IMR-90 (cell line): Measurements from ENCODE around the gene AGAP1. TPM values are rescaled to one million over a fixed set of nuclear protein-coding genes. Genes with fewer than 3 reads are reported as not detected.

Source experiments
- ATAC-seq: fragments of 200-7000 bp; cut with Tn5 transposase; 2 replicates; pipeline ENCODE4 v1.9.1; 2020; ENCODE audit warnings: low read depth, mild to moderate bottlenecking, moderate library complexity
- BruUV-seq: library from RNA; stranded (reverse); fragments of 400-500 nt; replicated peaks from 2 replicates; lab custom pipeline; 2021; lab: Mats Ljungman, UMichigan
- CTCF ChIA-PET: fragments of 300-600 bp; formaldehyde crosslinking; extraction: SDS; loops from one replicate; lab custom pipeline; 2021; ENCODE audit warnings: antibody characterized with exemption; lab: Yijun Ruan, JAX
- POLR2A ChIA-PET: fragments of 300-600 bp; sonication (Branson Sonifier 250); formaldehyde crosslinking; loops from one replicate; lab custom pipeline; 2022; ENCODE audit warnings: antibody characterized with exemption; ENCODE audit not compliant: unreplicated experiment; lab: Charles Lee
- DNase-seq: peaks from one replicate; pipeline ENCODE4 v3.0.0; 2013
- H2AFZ ChIP-seq: replicated peaks from 2 replicates; pipeline ENCODE3; 2013; ENCODE audit warnings: low read length, mild to moderate bottlenecking; ENCODE audit not compliant: poor library complexity
- H2AK5ac ChIP-seq: 2 replicates; pipeline ENCODE4 v1.6.1; 2013; ENCODE audit warnings: low read depth, low read length, inconsistent platforms
- H2AK9ac ChIP-seq: replicated peaks from 2 replicates; pipeline ENCODE3; 2013; ENCODE audit warnings: mild to moderate bottlenecking, low read depth, low read length, moderate library complexity; ENCODE audit not compliant: poor library complexity
- H2BK120ac ChIP-seq: 2 replicates; pipeline ENCODE4 v1.6.1; 2013; ENCODE audit warnings: low read depth, low read length, inconsistent platforms
- H2BK15ac ChIP-seq: 3 replicates; pipeline ENCODE4 v1.6.1; 2013; ENCODE audit warnings: low read depth, low read length, inconsistent platforms
- H2BK20ac ChIP-seq: 2 replicates; pipeline ENCODE4 v1.6.1; 2013; ENCODE audit warnings: low read depth, mild to moderate bottlenecking, inconsistent platforms, low read length, moderate library complexity
- H2BK5ac ChIP-seq: 2 replicates; pipeline ENCODE4 v1.6.1; 2013; ENCODE audit warnings: mild to moderate bottlenecking, low read depth, low read length, inconsistent platforms; ENCODE audit not compliant: poor library complexity, severe bottlenecking
- H3K14ac ChIP-seq: replicated peaks from 2 replicates; pipeline ENCODE4 v1.6.1; 2013; ENCODE audit warnings: low read depth, low read length, inconsistent platforms
- H3K18ac ChIP-seq: 2 replicates; pipeline ENCODE4 v1.6.1; 2013; ENCODE audit warnings: low read depth, low read length, control low read depth
- H3K23ac ChIP-seq: 2 replicates; pipeline ENCODE4 v1.6.1; 2013; ENCODE audit warnings: low read depth, low read length, inconsistent platforms
- H3K27ac ChIP-seq: 2 replicates; pipeline ENCODE4 v1.5.1; 2013; ENCODE audit warnings: mild to moderate bottlenecking, control low read depth, low read length; ENCODE audit not compliant: insufficient read depth
- H3K27me3 ChIP-seq: 2 replicates; pipeline ENCODE4 v1.6.1; 2013; ENCODE audit warnings: low read length; ENCODE audit not compliant: control insufficient read depth, insufficient read depth
- H3K36me3 ChIP-seq: 2 replicates; pipeline ENCODE4 v1.6.1; 2013; ENCODE audit warnings: low read length, mixed read lengths; ENCODE audit not compliant: control insufficient read depth, insufficient read depth
- H3K4ac ChIP-seq: 2 replicates; pipeline ENCODE4 v1.6.1; 2013; ENCODE audit warnings: low read depth, low read length, inconsistent platforms
- H3K4me1 ChIP-seq: 2 replicates; pipeline ENCODE4 v1.6.1; 2013; ENCODE audit warnings: low read length, mixed read lengths; ENCODE audit not compliant: control insufficient read depth, insufficient read depth
- H3K4me2 ChIP-seq: 2 replicates; pipeline ENCODE4 v1.6.1; 2013; ENCODE audit warnings: low read depth, mild to moderate bottlenecking, control low read depth, low read length, moderate library complexity
- H3K4me3 ChIP-seq: 2 replicates; pipeline ENCODE4 v1.5.1; 2013; ENCODE audit warnings: low read depth, mild to moderate bottlenecking, control low read depth, low read length, moderate library complexity; ENCODE audit not compliant: insufficient read depth
- H3K56ac ChIP-seq: 2 replicates; pipeline ENCODE4 v1.6.1; 2013; ENCODE audit warnings: low read length, inconsistent platforms; ENCODE audit not compliant: insufficient read depth; ENCODE audit errors: extremely low read depth
- H3K79me1 ChIP-seq, 2 experiments: 2 replicates each; pipeline ENCODE4 v1.6.1; 2013; ENCODE audit warnings: low read length in 2 of 2, inconsistent platforms in 1 of 2, low read depth in 1 of 2
- H3K9ac ChIP-seq: 2 replicates; pipeline ENCODE4 v1.6.1; 2013; ENCODE audit warnings: low read depth, low read length, control low read depth
- H3K9me1 ChIP-seq: 2 replicates; pipeline ENCODE4 v1.6.1; 2013; ENCODE audit warnings: low read length, inconsistent platforms; ENCODE audit not compliant: insufficient read depth
- H3K9me3 ChIP-seq: 2 replicates; pipeline ENCODE4 v1.6.1; 2013; ENCODE audit warnings: low read length; ENCODE audit not compliant: control insufficient read depth, insufficient read depth
- H4K20me1 ChIP-seq: 2 replicates; pipeline ENCODE4 v1.6.1; 2013; ENCODE audit warnings: low read length, inconsistent platforms; ENCODE audit not compliant: insufficient read depth
- H4K5ac ChIP-seq: 2 replicates; pipeline ENCODE4 v1.6.1; 2013; ENCODE audit warnings: mild to moderate bottlenecking, low read depth, low read length, control low read depth
- H4K8ac ChIP-seq, 2 experiments: 2 replicates each; pipeline ENCODE4 v1.6.1; 2013; ENCODE audit warnings: low read depth in 2 of 2, low read length in 2 of 2, control low read depth in 1 of 2, inconsistent platforms in 1 of 2
- H4K91ac ChIP-seq: 2 replicates; pipeline ENCODE4 v1.6.1; 2013; ENCODE audit warnings: low read depth, low read length, inconsistent platforms; ENCODE audit not compliant: insufficient read depth
- BHLHE40 ChIP-seq: fragments of 150-350 bp; IDR thresholded peaks from 2 replicates; pipeline ENCODE4 v1.6.1; 2016; ENCODE audit warnings: mild to moderate bottlenecking, low read depth, low read length
- CHD1 ChIP-seq: IDR thresholded peaks from 2 replicates; pipeline ENCODE4 v1.6.1; 2012; ENCODE audit warnings: low read depth, low read length, improper control_type of control experiment
- CTCF ChIP-seq: conservative IDR thresholded peaks from 2 replicates; pipeline ENCODE4 v1.5.1; 2012; ENCODE audit warnings: mild to moderate bottlenecking, low read depth, low read length, improper control_type of control experiment
- WGBS, 2 experiments: methylation state at CpG; one replicate each; pipeline versions ENCODE4 v1.1.5 to v1.1.7; 2013; ENCODE audit warnings: missing lambda C conversion rate in 2 of 2; ENCODE audit not compliant: insufficient read length in 1 of 2; ENCODE audit errors: extremely low coverage in 2 of 2; 5-methylcytosine and 5-hydroxymethylcytosine counted together
- dilution Hi-C: fragments of 300-500 bp; cut with HindIII; formaldehyde crosslinking; loops from one replicate; pipeline ENCODE4 v1.14.3; 2018; ENCODE audit warnings: low sequenced_read_pairs; ENCODE audit not compliant: unreplicated experiment
- in situ Hi-C: fragments of 300-500 bp; cut with MboI; formaldehyde crosslinking; loops from 3 replicates; pipeline ENCODE4 v1.14.3; 2019; ENCODE audit warnings: low sequenced_read_pairs, inconsistent platforms, mixed read lengths
- intact Hi-C: fragments of 100-400 bp; cut with micrococcal nuclease; formaldehyde crosslinking; loops from 2 replicates; pipeline ENCODE4 v1.10.0; 2022
- polyA plus RNA-seq, 3 experiments: library from polyadenylated mRNA; depleted of rRNA; stranded (reverse); fragments of >200 nt; gene quantifications; 2 replicates each; pipeline ENCODE4 v1.2.3, GENCODE V29; 2012; ENCODE audit warnings: low replicate concordance in 1 of 3
- total RNA-seq: library from RNA; depleted of rRNA; stranded (reverse); fragments of >200 nt; gene quantifications from 2 replicates; pipeline ENCODE4 v1.2.3, GENCODE V29; 2012

The AGAP1 gene
- total and polyA plus RNA-seq, 2 of the 4 experiments (the other 2 are of a cell fraction) = 15.1 to 16.4 TPM

DNA sequence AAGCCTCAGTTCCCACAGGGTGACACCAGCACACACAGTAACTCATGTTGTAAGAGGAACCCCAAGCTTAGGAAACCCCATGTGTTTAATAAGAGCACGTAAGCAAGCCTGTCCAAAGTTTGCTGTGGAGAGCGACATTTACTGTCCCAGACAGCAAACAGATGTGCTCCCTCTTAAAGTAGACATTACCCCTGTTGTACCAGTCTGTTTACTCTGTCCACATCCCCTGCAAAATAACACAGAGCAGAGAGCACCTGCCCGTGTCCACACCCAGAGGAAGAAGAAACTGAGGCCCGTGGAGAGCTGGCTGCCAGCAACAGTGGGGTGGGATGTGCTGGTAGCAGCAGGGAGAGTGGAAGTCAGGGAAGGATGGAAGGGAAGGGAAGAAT lies 430.8 kb downstream of the AGAP1 start:
- POLR2A ChIA-PET = no interaction called here
- no peak overlapping the region for H3K14ac ChIP-seq
- H2AFZ ChIP-seq = no peak overlapping the region
- no peak overlapping the region for H3K27ac ChIP-seq
- H2BK20ac ChIP-seq = no peak overlapping the region
- no peak for TF ChIP-seq CHD1
- TF ChIP-seq CTCF = no peak
- TF ChIP-seq BHLHE40 = no peak
- H3K4ac ChIP-seq = no peak overlapping the region
- no peak overlapping the region for H3K4me2 ChIP-seq
- H3K4me3 ChIP-seq = no peak overlapping the region
- CTCF ChIA-PET = no interaction called here
- H3K56ac ChIP-seq = no peak overlapping the region
- no peak overlapping the region for H2BK120ac ChIP-seq
- no peaks in the 10 kb centered on the region for H3K27me3 ChIP-seq
- WGBS, 2 experiments = 93% methylated on average over 2 of the region's 4 CpGs; no CpG with 5 or more reads in 1 of the 2 experiments
- H3K9ac ChIP-seq = no peak overlapping the region
- no peak overlapping the region for H2BK5ac ChIP-seq
- dilution Hi-C loops (no loop called here), in situ Hi-C loops (no loop called here), intact Hi-C loops (no loop called here)
- H4K91ac ChIP-seq = no peak overlapping the region
- no peaks in the 10 kb centered on the region for H3K4me1 ChIP-seq
- no peak for ATAC-seq
- no peaks in the 10 kb centered on the region for H3K79me1 ChIP-seq
- H3K36me3 ChIP-seq = no peaks in the 10 kb centered on the region
- no peaks in the 10 kb centered on the region; the same call in 1 of the 2 replicates for H4K20me1 ChIP-seq
- no TSS peak for BruUV-seq
- H2AK9ac ChIP-seq = no peak overlapping the region
- DNase-seq = peak; percentile 4
- H3K18ac ChIP-seq = no peak overlapping the region
- no peak overlapping the region for H2AK5ac ChIP-seq
- no peaks in the 10 kb centered on the region for H3K9me3 ChIP-seq
- no peak overlapping the region for H4K8ac ChIP-seq
- H2BK15ac ChIP-seq = no peak overlapping the region
- no peak overlapping the region for H3K23ac ChIP-seq
- no peak overlapping the region for H4K5ac ChIP-seq
- peaks cover 10% of the 10 kb centered on the region; the same call in 1 of the 2 replicates for H3K9me1 ChIP-seq
